Measurements from ENCODE around the gene CBX5. TPM values are rescaled to one million over a fixed set of nuclear protein-coding genes. Genes with fewer than 3 reads are reported as not detected.
"Not testable (repeated sequence)": the region's sequence is repeated elsewhere in the genome, so short reads cannot be mapped to it uniquely, and the experiment has no call there.

Gene CBX5
- total RNA-seq (10 to 100 TPM; 37.2 to 60.3 (median 48.2) TPM), polyA plus RNA-seq (1 to 10 TPM; 6.5 to 8.8 (median 6.5) TPM)
- long read RNA-seq, donor 1, full-length matches to known transcripts = 14 of 35 reads
- long read RNA-seq, donor 1, partial matches to known transcripts = 21 of 35 reads
- long read RNA-seq, donor 1, other reads (novel, unspliced or antisense) = 0 of 35 reads
- long read RNA-seq, donor 2, full-length matches to known transcripts = 16 of 30 reads
- long read RNA-seq, donor 2, partial matches to known transcripts = 14 of 30 reads
- long read RNA-seq, donor 2, other reads (novel, unspliced or antisense) = 0 of 30 reads

DNA sequence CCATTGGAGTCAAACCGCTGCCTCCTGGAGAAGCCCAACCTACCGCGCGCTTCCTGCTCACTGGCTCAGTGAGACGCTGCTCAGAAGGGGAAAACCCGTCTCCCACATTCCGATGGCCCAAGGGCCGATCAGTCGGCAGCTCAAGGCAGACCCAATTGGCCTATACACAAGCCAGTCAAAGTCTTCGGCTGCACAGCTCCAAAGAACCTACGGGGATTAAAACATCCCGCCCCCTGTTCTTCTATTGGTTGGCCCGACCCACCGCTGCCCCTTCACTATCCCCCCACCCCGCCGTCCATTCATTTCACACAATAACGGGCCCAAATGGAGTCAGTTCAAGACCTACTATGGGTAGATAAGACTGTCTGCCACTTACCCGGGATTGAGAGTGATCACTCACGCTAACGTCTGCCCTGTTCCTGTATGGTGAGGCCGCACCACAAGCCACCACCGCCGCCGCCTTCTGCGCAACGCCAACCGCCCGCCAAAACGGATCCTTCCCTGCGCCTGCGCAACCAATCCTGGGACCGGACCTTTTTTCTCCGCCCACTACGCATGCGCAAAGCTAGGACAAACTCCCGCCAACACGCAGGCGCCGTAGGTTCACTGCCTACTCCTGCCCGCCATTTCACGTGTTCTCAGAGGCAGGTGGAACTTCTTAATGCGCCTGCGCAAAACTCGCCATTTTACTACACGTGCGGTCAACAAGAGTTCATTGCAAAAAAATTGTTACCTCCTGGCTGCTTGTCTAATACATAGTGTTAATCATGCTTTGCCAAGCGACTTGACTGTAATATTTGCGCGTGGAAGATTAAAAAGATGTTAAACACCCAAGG, at the start of gene CBX5:
Gene CBX5, minus strand, starts transcription at position 491 of the 836 bp plus-strand sequence. CDS start 22,472 bp downstream, outside the sequence.
- TF ChIP-seq POLR2A (IDR thresholded peaks at IDR 0.05) = peak in 2 of 3 donors; percentile 61 to 84
- TF ChIP-seq POLR2AphosphoS5 (IDR thresholded peaks at IDR 0.05) = peak; percentile 93 to 97 (median 95)
- TF ChIP-seq, protein P1, sequence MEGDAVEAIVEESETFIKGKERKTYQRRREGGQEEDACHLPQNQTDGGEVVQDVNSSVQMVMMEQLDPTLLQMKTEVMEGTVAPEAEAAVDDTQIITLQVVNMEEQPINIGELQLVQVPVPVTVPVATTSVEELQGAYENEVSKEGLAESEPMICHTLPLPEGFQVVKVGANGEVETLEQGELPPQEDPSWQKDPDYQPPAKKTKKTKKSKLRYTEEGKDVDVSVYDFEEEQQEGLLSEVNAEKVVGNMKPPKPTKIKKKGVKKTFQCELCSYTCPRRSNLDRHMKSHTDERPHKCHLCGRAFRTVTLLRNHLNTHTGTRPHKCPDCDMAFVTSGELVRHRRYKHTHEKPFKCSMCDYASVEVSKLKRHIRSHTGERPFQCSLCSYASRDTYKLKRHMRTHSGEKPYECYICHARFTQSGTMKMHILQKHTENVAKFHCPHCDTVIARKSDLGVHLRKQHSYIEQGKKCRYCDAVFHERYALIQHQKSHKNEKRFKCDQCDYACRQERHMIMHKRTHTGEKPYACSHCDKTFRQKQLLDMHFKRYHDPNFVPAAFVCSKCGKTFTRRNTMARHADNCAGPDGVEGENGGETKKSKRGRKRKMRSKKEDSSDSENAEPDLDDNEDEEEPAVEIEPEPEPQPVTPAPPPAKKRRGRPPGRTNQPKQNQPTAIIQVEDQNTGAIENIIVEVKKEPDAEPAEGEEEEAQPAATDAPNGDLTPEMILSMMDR (IDR thresholded peaks at IDR 0.05 in 8 of 11, conservative IDR thresholded peaks at IDR 0.05 in 3 of 11) = no peak
- peaks cover 10 to 37% (median 30%) of the 10 kb centered on the region in 6 donors for H3K36me3 ChIP-seq
- intact Hi-C loops (cut with DNase I; ENCODE audit: low total_unique reads) = no loop called here
- peak within 1 kb of the TSS; percentile 89 to 99 (median 96) for H3K27ac ChIP-seq
- no peaks in the 10 kb centered on the region for H3K9me3 ChIP-seq
- no peaks in the 10 kb centered on the region for H3K27me3 ChIP-seq (replicated peaks in 1 of 7)
- H3K4me1 ChIP-seq = peaks cover 47 to 83% (median 64%) of the 10 kb centered on the region in 6 donors
- H3K4me3 ChIP-seq = peak within 1 kb of the TSS; percentile 61 to 88 (median 78)
- 0% methylated on average over 48 to 49 of the region's 49 CpGs for WGBS, 5 donors
- DNase-seq = peak; percentile 99

DNA sequence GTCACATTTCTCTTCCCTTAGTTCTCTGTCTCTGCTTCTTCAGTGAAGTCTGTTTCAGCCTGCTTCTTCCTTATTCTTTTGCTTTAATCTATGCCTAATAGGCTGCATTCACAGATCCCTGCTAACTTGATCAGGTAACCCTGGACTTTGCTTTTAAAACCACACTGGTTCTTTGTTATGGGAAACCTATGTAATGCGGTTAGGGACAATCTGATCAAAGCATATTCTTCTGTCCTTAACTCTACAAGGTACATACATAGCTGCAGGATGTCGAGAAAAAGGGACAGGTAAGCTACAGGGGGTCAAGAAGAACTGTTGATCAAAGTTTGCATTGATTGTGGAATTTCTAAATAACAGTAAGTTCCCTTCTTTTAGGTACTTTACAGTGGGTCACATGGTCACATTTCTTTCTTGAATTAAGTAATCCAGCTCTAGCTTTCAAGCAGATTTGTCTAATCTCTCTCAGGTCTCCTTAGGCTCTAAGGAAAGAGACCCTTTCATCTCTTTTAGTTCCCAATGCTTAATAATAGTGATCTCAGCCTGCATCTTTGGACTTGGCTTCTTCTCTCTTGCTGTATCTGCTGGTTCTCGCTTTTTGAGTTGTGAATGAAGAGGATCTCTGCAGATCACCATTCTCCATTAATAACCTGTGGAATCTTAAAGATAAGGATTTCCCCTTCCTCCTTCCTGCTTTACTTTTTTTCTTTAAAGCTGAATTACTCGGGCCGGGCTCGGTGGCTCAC, 48.8 kb upstream of the CBX5 start:
- intact Hi-C loops (cut with DNase I; ENCODE audit: low total_unique reads) = no loop called here
- peaks cover 37 to 94% (median 69%) of the 10 kb centered on the region in 6 donors for H3K4me1 ChIP-seq
- no peak overlapping the region for H3K4me3 ChIP-seq
- no peaks in the 10 kb centered on the region for H3K9me3 ChIP-seq
- 84 to 91% (median 87%) methylated on average over 6 of the region's 6 CpGs for WGBS, 5 donors
- H3K36me3 ChIP-seq = peaks cover 0 to 30% (median 7%) of the 10 kb centered on the region in 6 donors
- H3K27ac ChIP-seq = peak overlapping the region in 3 of 8 donors; percentile 36 to 66 (median 46)
- TF ChIP-seq, protein P1 (IDR thresholded peaks at IDR 0.05 in 8 of 11, conservative IDR thresholded peaks at IDR 0.05 in 3 of 11) = no peak
- TF ChIP-seq POLR2A (IDR thresholded peaks at IDR 0.05) (no peak), POLR2AphosphoS5 (IDR thresholded peaks at IDR 0.05) (no peak)
- no peaks in the 10 kb centered on the region for H3K27me3 ChIP-seq (replicated peaks in 1 of 7)
- DNase-seq = no peak

DNA sequence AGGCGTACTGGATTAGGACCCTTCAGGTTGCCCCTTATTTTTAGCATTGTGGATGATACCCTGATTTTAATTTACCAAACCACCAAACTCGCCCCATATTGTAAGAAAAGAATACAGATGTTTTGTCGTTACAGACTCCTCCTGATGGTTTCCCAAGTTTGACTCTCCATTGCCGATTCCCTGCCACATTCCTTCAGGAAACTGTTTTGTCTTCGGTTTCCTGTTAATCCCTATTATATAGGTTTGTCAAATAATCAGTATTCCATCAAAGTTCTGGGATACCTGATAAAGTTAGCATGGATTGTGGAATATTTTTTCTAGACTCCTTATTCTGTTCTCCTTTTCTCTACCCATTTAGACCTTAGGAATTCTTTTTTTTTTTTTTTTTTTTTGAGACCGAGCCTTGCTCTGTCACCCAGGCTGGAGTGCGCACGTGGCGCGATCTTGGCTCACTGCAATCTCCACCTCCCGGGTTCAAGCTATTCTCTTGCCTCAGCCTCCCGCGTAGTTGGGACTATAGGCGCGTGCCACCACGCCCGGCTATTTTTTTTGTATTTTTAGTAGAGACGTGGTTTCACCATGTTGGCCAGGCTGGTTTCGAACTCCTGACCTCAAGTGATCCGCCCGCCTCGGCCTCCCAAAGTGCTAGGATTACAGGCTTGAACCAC, 45.7 kb upstream of the CBX5 start:
- Histone ChIP-seq H3K27ac (peak overlapping the region; percentile 82 to 92 (median 86)), H3K36me3 (peaks cover 0 to 19% (median 7%) of the 10 kb centered on the region in 6 donors), H3K4me3 (peak overlapping the region; percentile 61 to 87 (median 74)), H3K4me1 (peaks cover 23 to 71% (median 52%) of the 10 kb centered on the region in 6 donors)
- 54 to 61% (median 55%) methylated on average over 22 of the region's 22 CpGs for WGBS, 5 donors
- H3K27me3 ChIP-seq (replicated peaks in 1 of 7); H3K9me3 ChIP-seq; intact Hi-C loops (cut with DNase I; ENCODE audit: low total_unique reads); DNase-seq: not testable (repeated sequence)

Measured in spleen (tissue), 13 donors.